HepG2 (cell line): ENCODE data around the gene TGM5. TPM values are rescaled to one million over a fixed set of nuclear protein-coding genes. Genes with fewer than 3 reads are reported as not detected.

Experiments used
- ATAC-seq: fragments of 200-7000 bp; cut with Tn5 transposase; 3 replicates; pipeline ENCODE4 v1.9.1; 2020; ENCODE audit warnings: mild to moderate bottlenecking, moderate library complexity
- BruUV-seq: library from RNA; stranded (reverse); fragments of 400-500 nt; replicated peaks from 2 replicates; lab custom pipeline; 2021; lab: Mats Ljungman, UMichigan
- CTCF ChIA-PET: fragments of 300-600 bp; formaldehyde crosslinking; extraction: SDS; loops from one replicate; lab custom pipeline; 2021; ENCODE audit warnings: low total read pairs, inconsistent platforms, low intra/inter-chr PET ratio; lab: Yijun Ruan, JAX
- POLR2A ChIA-PET: fragments of 350-600 bp; sonication (Branson Sonifier 250); formaldehyde crosslinking; loops from one replicate; lab custom pipeline; 2020; ENCODE audit warnings: antibody characterized with exemption, inconsistent platforms; lab: Yijun Ruan, JAX
- DNase-seq: peaks from one replicate; pipeline ENCODE4 v3.0.0-alpha.2; 2015; ENCODE audit warnings: low spot score
- FAIRE-seq: peaks from 3 replicates; lab custom pipeline; 2011; peaks lifted over from hg19 to GRCh38; lab: Jason Lieb, UNC
- H2AFZ ChIP-seq: one replicate; pipeline ENCODE4 v1.6.1; 2011; ENCODE audit warnings: low read length, inconsistent platforms
- H3K27ac ChIP-seq: fragments of 300-600 bp; 3 replicates; pipeline ENCODE4 v1.8.0; 2011; ENCODE audit warnings: mixed run types, mild to moderate bottlenecking, mixed read lengths, low read length, inconsistent platforms; ENCODE audit not compliant: insufficient read depth; ENCODE audit errors: extremely low read length
- H3K27me3 ChIP-seq, 2 experiments: fragments of 200-600 bp in 1 of 2; 2 replicates in 1 of 2; 3 replicates in 1 of 2; pipeline versions ENCODE4 v1.6.0 to v1.8.0; 2011; ENCODE audit warnings: low read length in 2 of 2, mild to moderate bottlenecking in 2 of 2, moderate library complexity in 2 of 2, inconsistent platforms in 1 of 2; ENCODE audit not compliant: insufficient read depth in 2 of 2, control insufficient read depth in 1 of 2
- H3K36me3 ChIP-seq, 2 experiments: fragments of 200-600 bp in 1 of 2; replicated peaks in 1 of 2; 2 replicates in 1 of 2; 3 replicates in 1 of 2; pipeline versions ENCODE4 v1.5.1 to v1.8.0; 2011; ENCODE audit warnings: low read length in 2 of 2, inconsistent platforms in 1 of 2; ENCODE audit not compliant: insufficient read depth in 2 of 2, control insufficient read depth in 1 of 2
- H3K4me1 ChIP-seq: 2 replicates; pipeline ENCODE4 v1.5.1; 2012; ENCODE audit warnings: low read length, inconsistent platforms; ENCODE audit not compliant: insufficient read depth
- H3K4me2 ChIP-seq: 2 replicates; pipeline ENCODE4 v1.6.0; 2011; ENCODE audit warnings: low read depth, low read length, inconsistent platforms
- H3K4me3 ChIP-seq, 3 experiments: fragments of 200-600 bp in 1 of 3; sonication (generic), shearing (Covaris generic) in 1 of 3; replicated peaks in 1 of 3; 2 replicates each; pipeline ENCODE4 v1.5.1; 2011 to 2016; ENCODE audit warnings: low read length in 3 of 3, inconsistent platforms in 2 of 3, low read depth in 2 of 3, mild to moderate bottlenecking in 2 of 3, control low read depth in 1 of 3, mixed read lengths in 1 of 3; ENCODE audit not compliant: insufficient read depth in 1 of 3
- H3K79me2 ChIP-seq: one replicate; pipeline ENCODE4 v1.6.1; 2011; ENCODE audit warnings: low read length, inconsistent platforms; ENCODE audit not compliant: insufficient read depth
- H3K9ac ChIP-seq: 2 replicates; pipeline ENCODE4 v1.6.0; 2011; ENCODE audit warnings: mild to moderate bottlenecking, low read depth, low read length, inconsistent platforms; ENCODE audit not compliant: insufficient read depth
- H3K9me3 ChIP-seq: 2 replicates; pipeline ENCODE4 v1.5.1; 2012; ENCODE audit warnings: mild to moderate bottlenecking, low read length
- H4K20me1 ChIP-seq: 2 replicates; pipeline ENCODE4 v1.6.0; 2011; ENCODE audit warnings: inconsistent platforms, mild to moderate bottlenecking, low read length, moderate library complexity; ENCODE audit not compliant: insufficient read depth
- CREB3 ChIP-seq: sonication (generic); formaldehyde crosslinking; IDR thresholded peaks from 2 replicates; pipeline ENCODE4 v1.5.0; 2020; ENCODE audit warnings: missing genetic modification reagents
- DNMT1 ChIP-seq: sonication (generic); formaldehyde crosslinking; IDR thresholded peaks from 2 replicates; pipeline ENCODE4 v1.5.1; 2020; ENCODE audit warnings: mild to moderate bottlenecking, missing genetic modification reagents
- HOMEZ ChIP-seq: IDR thresholded peaks from 2 replicates; pipeline ENCODE4 v1.6.1; 2016; ENCODE audit warnings: low read depth
- MAX ChIP-seq: IDR thresholded peaks from 2 replicates; pipeline ENCODE4 v1.6.1; 2012; ENCODE audit warnings: inconsistent platforms
- MTERF4 ChIP-seq: sonication (generic); formaldehyde crosslinking; IDR thresholded peaks from 2 replicates; pipeline ENCODE4 v1.8.0; 2023; ENCODE audit warnings: mild to moderate bottlenecking, missing genetic modification reagents
- PRPF4 ChIP-seq: fragments of 200-400 bp; formaldehyde crosslinking; IDR thresholded peaks from 2 replicates; pipeline ENCODE4 v1.6.1; 2016; ENCODE audit warnings: low read length, low read depth; ENCODE audit not compliant: poor library complexity, severe bottlenecking
- RNF219 ChIP-seq: sonication (generic); formaldehyde crosslinking; IDR thresholded peaks from 2 replicates; pipeline ENCODE4 v1.5.0; 2020; ENCODE audit warnings: mild to moderate bottlenecking, missing genetic modification reagents
- SP4 ChIP-seq: sonication (generic); formaldehyde crosslinking; IDR thresholded peaks from 2 replicates; pipeline ENCODE4 v1.8.1; 2023; ENCODE audit warnings: mild to moderate bottlenecking, missing genetic modification reagents
- XBP1 ChIP-seq: sonication (generic); formaldehyde crosslinking; IDR thresholded peaks from 2 replicates; pipeline ENCODE4 v1.5.0; 2020; ENCODE audit warnings: missing genetic modification reagents
- ZMYM4 ChIP-seq: sonication (generic); formaldehyde crosslinking; IDR thresholded peaks from 2 replicates; pipeline ENCODE4 v1.8.1; 2023; ENCODE audit warnings: mild to moderate bottlenecking, missing genetic modification reagents
- ZNF841 ChIP-seq: sonication (generic); formaldehyde crosslinking; IDR thresholded peaks from 2 replicates; pipeline ENCODE4 v1.8.1; 2023; ENCODE audit warnings: missing genetic modification reagents, borderline replicate concordance
- WGBS: methylation state at CpG from one replicate; pipeline ENCODE4 v1.1.6; 2017; ENCODE audit warnings: low lambda C conversion rate; 5-methylcytosine and 5-hydroxymethylcytosine counted together
- in situ Hi-C: cut with HindIII; loops from 2 replicates; pipeline ENCODE4 v1.10.0; 2017; ENCODE audit warnings: low pct_unique_long_range_greater_than_20kb; ENCODE audit not compliant: extremely low pct_ligation_motif_present
- intact Hi-C: fragments of 100-400 bp; cut with micrococcal nuclease; formaldehyde crosslinking; loops from one replicate; pipeline ENCODE4 v1.10.0; 2022; ENCODE audit not compliant: unreplicated experiment
- polyA plus RNA-seq, 8 experiments: library from polyadenylated mRNA; depleted of rRNA in 3 of 8; stranded (reverse) in 7 of 8; unstranded in 1 of 8; fragments of >200 nt; fragmentation: Illumina TruSeq in 4 of 8; extraction: Trizol in 4 of 8; gene quantifications; 2 replicates each; pipeline versions ENCODE4 v1.2.1 to v1.2.3, GENCODE V29; 2011 to 2016; ENCODE audit warnings: low read depth in 4 of 8, missing spikeins in 1 of 8, mixed read lengths in 1 of 8; ENCODE audit not compliant: insufficient read depth in 1 of 8
- total RNA-seq, 5 experiments: library from RNA; depleted of rRNA; stranded (reverse); fragments of >200 nt; fragmentation: Illumina TruSeq; extraction: Trizol; gene quantifications; 2 replicates each; pipeline ENCODE4 v1.2.3, GENCODE V29; 2016; ENCODE audit warnings: low read depth in 1 of 5

Gene TGM5
- total and polyA plus RNA-seq, 2 of the 13 experiments (the other 11 are each of a cell fraction or from before 2014, with no cell fraction given), result 0.18 to 0.65 TPM

- Histone ChIP-seq H2AFZ (no peak overlapping the region), H3K4me2 (no peak overlapping the region; the same call in 1 of the 2 replicates), H3K9me3 (no peaks in the 10 kb centered on the region), H3K27ac (no peak overlapping the region), H3K36me3 (no peaks in the 10 kb centered on the region), H3K27me3 (peaks cover 2 to 8% of the 10 kb centered on the region in 2 experiments; a peak in 3 of 5 replicates), H3K4me3 (no peak overlapping the region), H4K20me1 (no peaks in the 10 kb centered on the region), H3K4me1 (no peaks in the 10 kb centered on the region), H3K79me2 (no peaks in the 10 kb centered on the region), H3K9ac (no peak overlapping the region)
- ChIA-PET CTCF (no interaction called here), POLR2A (no interaction called here)
- ATAC-seq, result peak; percentile 44
- in situ Hi-C loops, result no loop called here
- DNase-seq, result no peak
- no peak for TF ChIP-seq MTERF4 (CRISPR knock-in tag)
- no peak for FAIRE-seq
- WGBS, result 17% methylated on average over 4 of the region's 15 CpGs
- no TSS peak for BruUV-seq
- intact Hi-C loops, result no loop called here
These were observed 13.0 kb downstream of the TGM5 start for GRCh38 chr15:43253431-43254403.

GRCh38 chr15:43251871-43252250 is 14.9 kb downstream of the TGM5 start:
- POLR2A ChIA-PET, result no interaction called here
- H3K4me1 ChIP-seq, result no peaks in the 10 kb centered on the region
- no TSS peak for BruUV-seq
- 46% methylated on average over 4 of the region's 4 CpGs for WGBS
- H3K9me3 ChIP-seq, result no peaks in the 10 kb centered on the region
- no peak overlapping the region for H3K4me2 ChIP-seq
- in situ Hi-C loops, result no loop called here
- H4K20me1 ChIP-seq, result no peaks in the 10 kb centered on the region
- no peaks in the 10 kb centered on the region for H3K36me3 ChIP-seq
- peaks cover 0 to 6% of the 10 kb centered on the region in 2 experiments; a peak in 2 of 5 replicates for H3K27me3 ChIP-seq
- H2AFZ ChIP-seq, result no peak overlapping the region
- no peak overlapping the region for H3K27ac ChIP-seq
- no peak overlapping the region for H3K9ac ChIP-seq
- DNase-seq (no peak), ATAC-seq (no peak), FAIRE-seq (no peak)
- H3K4me3 ChIP-seq, result no peak overlapping the region
- no peaks in the 10 kb centered on the region for H3K79me2 ChIP-seq
- TF ChIP-seq XBP1 (CRISPR knock-in tag) (no peak), HOMEZ (CRISPR knock-in tag) (no peak), DNMT1 (CRISPR knock-in tag) (no peak), MAX (no peak), CREB3 (no peak), PRPF4 (no peak), ZNF841 (CRISPR knock-in tag) (no peak), ZMYM4 (CRISPR knock-in tag) (no peak), SP4 (CRISPR knock-in tag) (no peak), RNF219 (CRISPR knock-in tag) (no peak)
- intact Hi-C loops, result no loop called here
- CTCF ChIA-PET, result no interaction called here
